Keratinocyte (primary cell): ENCODE data around the gene ADD2. TPM values are rescaled to one million over a fixed set of nuclear protein-coding genes. Genes with fewer than 3 reads are reported as not detected.
"Not testable (repeated sequence)": the region's sequence is repeated elsewhere in the genome, so short reads cannot be mapped to it uniquely, and the experiment has no call there.

Source experiments
- DNase-seq: peaks from one replicate; pipeline ENCODE4 v3.0.0-alpha.2; 2011; ENCODE audit warnings: low read depth, missing footprints, low spot score
- FAIRE-seq: peaks from 2 replicates; lab custom pipeline; 2011; peaks lifted over from hg19 to GRCh38; lab: Jason Lieb, UNC
- H2AFZ ChIP-seq: 2 replicates; pipeline ENCODE4 v1.6.0; 2012; ENCODE audit warnings: low read length, control low read depth, inconsistent platforms; ENCODE audit not compliant: control insufficient read depth
- H3K27ac ChIP-seq: 2 replicates; pipeline ENCODE4 v1.5.1; 2011; ENCODE audit warnings: low read length; ENCODE audit not compliant: control insufficient read depth, insufficient read depth
- H3K27me3 ChIP-seq: 3 replicates; pipeline ENCODE4 v1.6.0; 2011; ENCODE audit warnings: low read length; ENCODE audit not compliant: control insufficient read depth, insufficient read depth; ENCODE audit errors: extremely low read depth
- H3K36me3 ChIP-seq, 2 experiments: 2 replicates in 1 of 2; 3 replicates in 1 of 2; pipeline ENCODE4 v1.5.1; 2011; ENCODE audit warnings: low read length in 2 of 2, mild to moderate bottlenecking in 1 of 2; ENCODE audit not compliant: control insufficient read depth in 2 of 2, insufficient read depth in 2 of 2; ENCODE audit errors: extremely low read depth in 1 of 2
- H3K4me1 ChIP-seq: 3 replicates; pipeline ENCODE4 v1.5.1; 2011; ENCODE audit warnings: low read length; ENCODE audit not compliant: control insufficient read depth, insufficient read depth; ENCODE audit errors: extremely low read depth
- H3K4me2 ChIP-seq: 3 replicates; pipeline ENCODE4 v1.6.0; 2011; ENCODE audit warnings: low read depth, low read length; ENCODE audit not compliant: control insufficient read depth, insufficient read depth; ENCODE audit errors: extremely low read depth
- H3K4me3 ChIP-seq, 3 experiments: fragments of 200-600 bp in 1 of 3; sonication (generic) in 1 of 3; 2 replicates in 2 of 3; 3 replicates in 1 of 3; pipeline ENCODE4 v1.5.1; 2011 to 2016; ENCODE audit warnings: low read length in 3 of 3, mild to moderate bottlenecking in 3 of 3, control low read depth in 2 of 3, inconsistent platforms in 1 of 3, low read depth in 1 of 3, mixed read lengths in 1 of 3, mixed run types in 1 of 3, moderate library complexity in 1 of 3; ENCODE audit not compliant: control insufficient read depth in 2 of 3, insufficient read depth in 2 of 3; ENCODE audit errors: extremely low read depth in 1 of 3
- H3K79me2 ChIP-seq: 2 replicates; pipeline ENCODE4 v1.6.0; 2012; ENCODE audit warnings: low read length; ENCODE audit not compliant: control insufficient read depth, insufficient read depth
- H3K9ac ChIP-seq: 3 replicates; pipeline ENCODE4 v1.6.0; 2011; ENCODE audit warnings: low read length; ENCODE audit not compliant: control insufficient read depth, insufficient read depth; ENCODE audit errors: extremely low read depth
- H3K9me1 ChIP-seq: 3 replicates; pipeline ENCODE4 v1.6.0; 2011; ENCODE audit warnings: low read length; ENCODE audit not compliant: control insufficient read depth, insufficient read depth; ENCODE audit errors: extremely low read depth
- H3K9me3 ChIP-seq: 2 replicates; pipeline ENCODE4 v1.5.1; 2012; ENCODE audit warnings: low read depth, low read length; ENCODE audit not compliant: control insufficient read depth
- H4K20me1 ChIP-seq: 3 replicates; pipeline ENCODE4 v1.6.0; 2011; ENCODE audit warnings: low read length; ENCODE audit not compliant: control insufficient read depth, insufficient read depth; ENCODE audit errors: extremely low read depth
- CTCF ChIP-seq, 3 experiments: IDR thresholded peaks in 1 of 3; conservative IDR thresholded peaks in 1 of 3; optimal IDR thresholded peaks in 1 of 3; 2 replicates in 2 of 3; 3 replicates in 1 of 3; pipeline versions ENCODE3 to v1.5.1; 2011; ENCODE audit warnings: low read length in 3 of 3, mild to moderate bottlenecking in 3 of 3, moderate library complexity in 2 of 3, control low read depth in 1 of 3, inconsistent platforms in 1 of 3; ENCODE audit not compliant: insufficient read depth in 2 of 3; ENCODE audit errors: extremely low read depth in 1 of 3
- EZH2 ChIP-seq: IDR thresholded peaks from one replicate; pipeline ENCODE4 v1.6.1; 2012; ENCODE audit warnings: inconsistent platforms, mild to moderate bottlenecking, low read length, moderate library complexity
- dilution Hi-C: fragments of 300-500 bp; cut with MboI; formaldehyde crosslinking; loops from one replicate; pipeline ENCODE4 v1.7.0; 2020; ENCODE audit warnings: low sequenced_read_pairs; ENCODE audit not compliant: extremely low pct_ligation_motif_present
- polyA plus RNA-seq, 5 experiments: library from polyadenylated mRNA; depleted of rRNA in 3 of 5; stranded (reverse) in 3 of 5; stranded (forward) in 1 of 5; unstranded in 1 of 5; fragments of >200 nt; gene quantifications; 1 replicate in 1 of 5; 2 replicates in 3 of 5; 3 replicates in 1 of 5; pipeline versions ENCODE4 v1.2.1 to v1.2.3, GENCODE V29; 2011 to 2012; ENCODE audit warnings: missing spikeins in 2 of 5, low read depth in 1 of 5, low replicate concordance in 1 of 5

Gene ADD2
- polyA plus RNA-seq, 1 donor (not counting 4 experiments of a cell fraction or from before 2014, with no cell fraction given), result 0.05 TPM

GRCh38 chr2:70626254-70626990, 141.6 kb downstream of the ADD2 start:
- Histone ChIP-seq H3K27ac (no peak overlapping the region), H3K27me3 (no peaks in the 10 kb centered on the region), H4K20me1 (no peaks in the 10 kb centered on the region), H2AFZ (no peak overlapping the region), H3K36me3 (no peaks in the 10 kb centered on the region), H3K4me1 (no peaks in the 10 kb centered on the region), H3K9me3 (no peaks in the 10 kb centered on the region), H3K4me2 (no peak overlapping the region), H3K9ac (no peak overlapping the region), H3K9me1 (no peaks in the 10 kb centered on the region), H3K4me3 (no peak overlapping the region), H3K79me2 (no peaks in the 10 kb centered on the region)
- no peak for DNase-seq
- TF ChIP-seq EZH2 (no peak), CTCF (optimal IDR thresholded peaks at IDR 0.05 in 1 of 3, IDR thresholded peaks at IDR 0.05 in 1 of 3, conservative IDR thresholded peaks at IDR 0.05 in 1 of 3; ENCODE audit: extremely low read depth in 1 of 3, insufficient read depth in 2 of 3, low read length in 3 of 3) (no peak)
- dilution Hi-C loops, result loop anchor here (25.0 kb wide), 2 partner anchors 164 to 314 kb away; partner anchors contain the start of gene FAM136A
- no peak for FAIRE-seq

GRCh38 chr2:70621536-70621935, 146.5 kb downstream of the ADD2 start:
- H3K36me3 ChIP-seq, H2AFZ ChIP-seq, H3K27ac ChIP-seq, H3K79me2 ChIP-seq, H4K20me1 ChIP-seq, dilution Hi-C loops, DNase-seq, H3K9me1 ChIP-seq, H3K4me2 ChIP-seq, H3K9ac ChIP-seq, H3K4me3 ChIP-seq, H3K27me3 ChIP-seq, FAIRE-seq, H3K4me1 ChIP-seq, H3K9me3 ChIP-seq: not testable (repeated sequence)
